AG04449 (cell line): Measurements from ENCODE around the gene IQSEC1.

Experiments
- CTCF ChIA-PET: fragments of 350-600 bp; formaldehyde crosslinking; extraction: SDS; loops from one replicate; lab custom pipeline; 2021; ENCODE audit warnings: antibody characterized with exemption; lab: Yijun Ruan, JAX
- POLR2A ChIA-PET: fragments of 400-600, 350-600 bp; formaldehyde crosslinking; extraction: SDS; loops from one replicate; lab custom pipeline; 2020; ENCODE audit warnings: antibody characterized with exemption, inconsistent platforms; lab: Yijun Ruan, JAX
- DNase-seq: peaks from one replicate; pipeline ENCODE4 v3.0.0-alpha.2; 2010; ENCODE audit warnings: low read depth, low spot score
- H3K4me3 ChIP-seq: 2 replicates; pipeline ENCODE4 v1.5.1; 2011; ENCODE audit warnings: low read depth, mild to moderate bottlenecking, control low read depth, low read length
- CTCF ChIP-seq: IDR thresholded peaks from one replicate; pipeline ENCODE4 v1.5.1; 2011; ENCODE audit warnings: mild to moderate bottlenecking, moderate library complexity, low read length, control low read depth, inconsistent platforms; ENCODE audit not compliant: insufficient read depth; ENCODE audit errors: missing control alignments

Gene IQSEC1

GRCh38 chr3:13075986-13076654 is 2.9 kb upstream of the IQSEC1 start:
- ChIA-PET CTCF (interaction anchor here (1.8 kb wide), 1 partner anchor 16 kb away, joined by 9 read pairs; no protein-coding TSS in a partner anchor), POLR2A (no interaction called here)
- no peak for DNase-seq
- no peak for TF ChIP-seq CTCF
- no peak overlapping the region for H3K4me3 ChIP-seq

- ChIA-PET CTCF (interaction anchor here (1.8 kb wide), 1 partner anchor 17 kb away, joined by 9 read pairs; no protein-coding TSS in a partner anchor), POLR2A (no interaction called here)
- DNase-seq, result no peak
- TF ChIP-seq CTCF, result no peak
- H3K4me3 ChIP-seq, result no peak overlapping the region
These were observed 2.1 kb upstream of the IQSEC1 start for GRCh38 chr3:13075318-13075717.

DNA sequence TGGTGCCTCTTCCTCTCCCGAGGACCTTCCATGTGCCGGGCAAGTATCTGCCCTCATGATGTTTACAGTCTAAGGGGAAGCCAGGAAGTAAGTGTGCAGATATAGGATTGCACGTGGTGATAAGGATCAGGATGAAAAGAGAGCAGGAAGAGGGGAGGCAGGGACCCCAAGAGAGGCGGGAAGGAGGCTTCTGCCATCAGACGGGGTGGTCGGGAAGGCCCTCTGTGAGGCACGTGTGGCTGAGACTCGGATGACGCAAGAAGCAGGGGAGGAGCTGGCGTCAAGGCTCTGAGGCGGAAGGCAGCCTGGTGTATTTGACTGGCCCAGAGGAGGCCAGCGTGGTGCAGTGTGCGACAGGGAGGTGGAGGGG is 762 bp upstream of the IQSEC1 start:
- no peak overlapping the region for H3K4me3 ChIP-seq
- ChIA-PET CTCF (interaction anchor here (1.1 to 1.3 kb wide), 3 partner anchors 10 to 18 kb away, joined by 3 read pairs; no protein-coding TSS in a partner anchor), POLR2A (no interaction called here)
- no peak for TF ChIP-seq CTCF
- DNase-seq, result no peak

DNA sequence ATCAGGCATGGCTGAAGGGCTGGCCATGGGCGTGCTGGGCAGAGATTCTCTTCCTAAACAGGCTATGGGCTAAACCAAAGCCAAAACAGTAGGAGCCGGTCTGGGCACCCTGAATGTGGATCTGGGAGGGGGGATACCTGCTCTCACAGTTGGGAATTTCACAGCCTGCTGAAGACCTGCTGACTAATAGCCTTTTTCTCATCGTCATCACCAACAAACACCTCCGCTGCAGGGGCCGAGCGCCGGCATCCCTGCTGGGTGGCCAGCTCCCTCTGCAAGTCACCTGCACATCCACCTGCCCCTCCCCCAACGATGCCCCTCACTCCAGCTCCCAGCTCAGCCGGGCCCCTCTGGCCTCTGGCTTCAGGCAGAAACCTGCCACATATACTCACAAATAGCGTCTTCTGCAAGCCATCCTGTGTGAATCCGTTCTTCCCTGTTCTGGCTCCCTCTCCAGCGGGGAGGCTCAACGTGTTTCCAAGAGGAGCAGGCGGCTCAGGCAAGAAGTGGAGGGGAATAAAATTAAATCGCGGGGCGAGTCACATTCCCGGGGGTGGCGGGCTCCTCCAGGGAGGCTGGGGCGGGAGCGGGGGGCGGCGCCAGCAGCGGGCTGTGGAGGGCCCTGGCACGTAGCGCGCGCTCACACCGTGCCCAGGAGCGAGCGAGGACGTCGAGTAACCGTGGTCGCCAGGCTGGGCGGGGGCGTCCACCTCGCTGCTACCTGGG is 466 bp downstream of the IQSEC1 start:
- no peak for DNase-seq
- ChIA-PET POLR2A (no interaction called here), CTCF (no interaction called here)
- no peak for TF ChIP-seq CTCF
- H3K4me3 ChIP-seq, result no peak overlapping the region

GRCh38 chr3:13072239-13072599 is 1.0 kb downstream of the IQSEC1 start:
- TF ChIP-seq CTCF, result no peak
- DNase-seq, result no peak
- H3K4me3 ChIP-seq, result no peak overlapping the region
- ChIA-PET CTCF (interaction anchor here (0.9 kb wide), 1 partner anchor 20 kb away, joined by 3 read pairs; no protein-coding TSS in a partner anchor), POLR2A (no interaction called here)

- no peak overlapping the region for H3K4me3 ChIP-seq
- no peak for TF ChIP-seq CTCF
- POLR2A ChIA-PET, result no interaction called here
- CTCF ChIA-PET, result interaction anchor here (0.9 kb wide), 1 partner anchor 20 kb away, joined by 3 read pairs; no protein-coding TSS in a partner anchor
- no peak for DNase-seq
These were observed 1.5 kb downstream of the IQSEC1 start for GRCh38 chr3:13071695-13072094.
